Osteoblast (primary cell): ENCODE results near the gene LSP1. TPM values are rescaled to one million over a fixed set of nuclear protein-coding genes. Genes with fewer than 3 reads are reported as not detected.

ENCODE experiments used
- DNase-seq: peaks from one replicate; pipeline ENCODE4 v3.0.0; 2011; ENCODE audit warnings: low spot score, mixed read lengths; ENCODE audit not compliant: insufficient read length; ENCODE audit errors: missing footprints
- H2AFZ ChIP-seq: 2 replicates; pipeline ENCODE4 v1.6.0; 2011; ENCODE audit warnings: mild to moderate bottlenecking, low read length
- H3K27ac ChIP-seq: 2 replicates; pipeline ENCODE4 v1.5.1; 2011; ENCODE audit warnings: mild to moderate bottlenecking, low read depth, low read length, moderate library complexity
- H3K27me3 ChIP-seq: 2 replicates; pipeline ENCODE4 v1.6.0; 2012; ENCODE audit warnings: mild to moderate bottlenecking, control low read depth, inconsistent platforms, low read length, moderate library complexity; ENCODE audit not compliant: insufficient read depth
- H3K36me3 ChIP-seq: 2 replicates; pipeline ENCODE4 v1.5.1; 2011; ENCODE audit warnings: mild to moderate bottlenecking, low read length, control low read depth, moderate library complexity; ENCODE audit not compliant: insufficient read depth
- H3K4me1 ChIP-seq: 2 replicates; pipeline ENCODE4 v1.5.1; 2011; ENCODE audit warnings: mild to moderate bottlenecking, low read length, control low read depth, moderate library complexity; ENCODE audit not compliant: insufficient read depth
- H3K4me2 ChIP-seq: 2 replicates; pipeline ENCODE4 v1.6.0; 2011; ENCODE audit warnings: mild to moderate bottlenecking, low read length; ENCODE audit not compliant: insufficient read depth
- H3K4me3 ChIP-seq: fragments of 200-600 bp; sonication (generic); 3 replicates; pipeline ENCODE4 v1.5.1; 2012; ENCODE audit warnings: mild to moderate bottlenecking, low read length, inconsistent platforms; ENCODE audit not compliant: insufficient read depth
- H3K79me2 ChIP-seq: 2 replicates; pipeline ENCODE4 v1.6.0; 2012; ENCODE audit warnings: mild to moderate bottlenecking, low read length, control low read depth, inconsistent platforms; ENCODE audit not compliant: insufficient read depth
- H3K9me3 ChIP-seq: 2 replicates; pipeline ENCODE4 v1.5.1; 2011; ENCODE audit warnings: low read depth, low read length, control low read depth
- H4K20me1 ChIP-seq: 2 replicates; pipeline ENCODE4 v1.6.0; 2012; ENCODE audit warnings: mild to moderate bottlenecking, low read length, control low read depth; ENCODE audit not compliant: insufficient read depth
- CTCF ChIP-seq: IDR thresholded peaks from 2 replicates; pipeline ENCODE4 v1.5.1; 2011; ENCODE audit warnings: mild to moderate bottlenecking, low read depth, low read length, moderate library complexity; ENCODE audit errors: extremely low read depth
- total RNA-seq: library from RNA; depleted of rRNA; stranded (reverse); fragments of >200 nt; gene quantifications from 2 replicates; pipeline ENCODE4 v1.2.3, GENCODE V29; 2012

The LSP1 gene
- total RNA-seq, 1 donor: 54.6 TPM

DNA sequence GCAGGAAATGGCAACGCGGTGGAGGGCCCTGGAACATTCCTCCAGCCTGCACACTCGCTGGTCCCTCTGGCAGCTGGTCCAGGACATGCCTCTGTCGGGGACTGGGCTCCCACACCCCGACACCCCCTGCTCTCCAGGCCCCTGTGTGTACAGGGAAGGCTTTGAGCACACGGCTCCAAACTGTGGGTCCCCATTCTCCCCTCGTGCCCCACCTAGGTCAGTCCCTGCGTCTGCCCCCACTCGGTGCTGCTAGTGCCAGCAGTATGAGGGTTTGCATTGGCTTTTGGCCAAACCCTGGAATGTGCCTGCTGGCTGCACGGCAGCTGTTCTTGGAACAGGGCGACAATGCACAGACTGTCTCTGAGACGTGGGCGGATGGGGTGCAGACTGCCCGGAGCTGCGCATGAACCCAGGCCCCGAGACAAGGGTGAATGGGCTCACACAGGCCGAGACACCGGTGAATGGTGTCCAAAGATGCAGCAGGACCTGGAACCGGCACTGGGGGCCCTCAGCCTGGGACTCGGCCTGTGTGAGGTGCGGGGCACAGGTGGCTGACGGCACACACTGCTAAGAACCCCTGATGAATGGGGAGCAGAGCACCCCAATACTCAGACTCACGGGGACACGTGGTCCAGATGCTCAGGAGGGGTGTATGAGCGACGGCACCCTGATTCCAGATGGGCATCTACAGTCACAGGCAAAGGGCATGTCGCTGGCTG is 25.6 kb upstream of the LSP1 start:
- Histone ChIP-seq H3K79me2 (no peaks in the 10 kb centered on the region), H3K4me1 (peaks cover 55% of the 10 kb centered on the region), H4K20me1 (no peaks in the 10 kb centered on the region), H3K36me3 (no peaks in the 10 kb centered on the region), H3K4me3 (peak overlapping the region; percentile 46), H2AFZ (peak overlapping the region; percentile 73), H3K9me3 (no peaks in the 10 kb centered on the region), H3K27me3 (no peaks in the 10 kb centered on the region), H3K4me2 (peak overlapping the region; percentile 75), H3K27ac (peak overlapping the region; percentile 94)
- DNase-seq: peak; percentile 98
- TF ChIP-seq CTCF: no peak

DNA sequence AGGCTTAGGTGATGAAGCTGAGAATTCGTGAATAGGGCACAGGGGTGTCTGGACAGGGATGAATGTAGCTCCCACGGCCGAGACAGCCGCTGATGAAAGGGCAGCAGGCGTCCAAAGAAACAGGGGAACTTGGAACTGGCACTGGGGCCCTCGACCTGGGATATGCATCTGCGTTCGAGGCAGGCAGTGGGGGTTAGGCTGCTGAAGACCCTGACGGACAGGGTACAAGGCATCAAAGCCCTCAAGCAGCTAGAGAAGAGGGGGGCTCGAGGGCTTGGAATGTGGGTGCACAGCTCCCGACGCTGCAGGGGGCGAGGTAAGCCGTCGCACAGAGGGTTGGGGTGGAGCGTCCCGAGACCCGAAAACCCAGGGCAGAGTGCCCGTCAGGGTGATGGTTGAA is 25.0 kb upstream of the LSP1 start:
- H3K27ac ChIP-seq: peak overlapping the region; percentile 94
- H3K4me2 ChIP-seq: peak overlapping the region; percentile 75
- no peaks in the 10 kb centered on the region for H3K36me3 ChIP-seq
- H3K4me3 ChIP-seq: no peak overlapping the region
- no peaks in the 10 kb centered on the region for H4K20me1 ChIP-seq
- DNase-seq: peak; percentile 90
- H3K27me3 ChIP-seq: no peaks in the 10 kb centered on the region
- H3K79me2 ChIP-seq: no peaks in the 10 kb centered on the region
- H3K4me1 ChIP-seq: peaks cover 55% of the 10 kb centered on the region
- H3K9me3 ChIP-seq: no peaks in the 10 kb centered on the region
- H2AFZ ChIP-seq: no peak overlapping the region
- TF ChIP-seq CTCF: no peak

DNA sequence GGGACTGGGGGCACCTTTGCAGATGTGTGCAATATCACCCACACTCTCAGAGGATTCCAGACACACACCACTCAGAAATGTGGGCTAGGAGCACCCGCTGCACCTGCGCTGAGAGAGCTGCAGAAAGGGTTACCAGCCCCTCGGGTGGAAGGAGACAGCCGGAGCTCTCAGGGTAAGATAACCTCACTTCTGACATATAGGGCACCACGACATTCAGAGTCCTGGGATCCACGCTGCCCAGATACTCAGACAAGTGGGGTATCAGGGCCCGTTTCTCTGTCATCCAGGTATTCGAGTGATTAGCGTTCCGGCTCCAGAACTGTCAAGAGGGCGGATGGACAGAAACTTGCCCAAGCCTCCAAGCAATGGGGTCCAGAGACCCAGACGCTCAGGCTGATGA is 24.3 kb upstream of the LSP1 start:
- Histone ChIP-seq H3K4me1 (peaks cover 55% of the 10 kb centered on the region), H3K4me2 (peak overlapping the region; percentile 50), H3K9me3 (no peaks in the 10 kb centered on the region), H3K4me3 (no peak overlapping the region), H3K27ac (peak overlapping the region; percentile 55), H4K20me1 (no peaks in the 10 kb centered on the region), H3K27me3 (no peaks in the 10 kb centered on the region), H3K36me3 (no peaks in the 10 kb centered on the region), H3K79me2 (no peaks in the 10 kb centered on the region), H2AFZ (no peak overlapping the region)
- TF ChIP-seq CTCF: no peak
- peak; percentile 86 for DNase-seq

DNA sequence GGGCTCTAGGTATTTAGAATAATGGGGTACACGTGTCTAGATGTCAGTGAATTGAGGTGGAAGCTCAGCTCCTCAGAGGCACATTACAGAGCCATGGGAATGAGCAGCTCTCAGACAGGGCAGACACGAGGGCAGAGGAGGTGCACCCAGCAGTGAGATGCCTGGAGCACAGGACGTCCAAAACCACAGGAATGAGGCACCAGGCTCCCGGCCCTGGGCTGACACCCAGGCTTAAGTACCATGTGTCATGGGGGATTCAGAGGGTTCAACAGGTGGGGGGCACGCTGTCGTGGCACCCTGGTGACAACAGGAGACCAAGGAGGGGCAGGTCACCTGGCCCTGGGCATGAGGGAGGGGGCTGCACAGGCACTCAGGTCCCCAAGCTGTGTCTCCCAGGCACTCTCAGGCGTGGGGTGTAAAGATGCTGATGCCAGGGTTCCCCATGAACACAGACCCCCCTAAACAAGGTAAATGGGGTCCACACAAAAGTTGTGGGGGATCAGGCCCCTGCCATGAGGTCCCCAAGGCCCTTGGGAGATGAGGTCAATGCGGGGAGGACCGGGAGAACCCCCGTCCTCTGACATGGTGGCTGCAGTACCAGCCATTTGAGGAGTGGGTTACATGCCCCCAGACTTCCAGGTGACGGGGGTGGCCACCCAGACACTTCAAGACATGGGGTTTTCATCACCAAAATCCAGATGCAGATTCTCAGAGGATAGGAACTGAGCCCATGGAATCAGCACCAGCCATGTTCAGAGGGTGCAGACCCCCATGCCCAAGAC is 23.7 kb upstream of the LSP1 start:
- peak overlapping the region; percentile 55 for H3K27ac ChIP-seq
- DNase-seq: peak; percentile 99
- TF ChIP-seq CTCF: no peak

More for the DNA sequence above, 23.7 kb upstream of the LSP1 start:
- Histone ChIP-seq H3K4me2 (peak overlapping the region; percentile 50), H3K4me3 (no peak overlapping the region), H3K27me3 (no peaks in the 10 kb centered on the region), H4K20me1 (no peaks in the 10 kb centered on the region), H3K4me1 (peaks cover 55% of the 10 kb centered on the region), H3K36me3 (no peaks in the 10 kb centered on the region), H2AFZ (no peak overlapping the region), H3K79me2 (no peaks in the 10 kb centered on the region), H3K9me3 (no peaks in the 10 kb centered on the region)
